C1 segment of cervical spinal cord (tissue), 14 donors: ENCODE measurements around the gene SOS1.
"Not testable (repeated sequence)": the region's sequence is repeated elsewhere in the genome, so short reads cannot be mapped to it uniquely, and the experiment has no call there.

Experiments
- DNase-seq, 14 donors: peaks; one replicate each; lab custom pipeline; 2025; lab: John Stamatoyannopoulos, UW

The SOS1 gene

GRCh38 chr2:39120771-39121522 lies at the start of gene SOS1:
TSS of gene SOS1 (minus strand) at chr2:39121051. CDS start at chr2:39120422, 629 bp downstream.
- DNase-seq = peak; percentile 42 to 92 (median 87)

GRCh38 chr2:39164089-39164488 lies 43.2 kb upstream of the SOS1 start:
- DNase-seq = no peak

- DNase-seq = no peak
These were observed 40.1 kb upstream of the SOS1 start for GRCh38 chr2:39160982-39161381.

GRCh38 chr2:39159283-39159682 lies 38.4 kb upstream of the SOS1 start:
- no peak for DNase-seq

- DNase-seq = no peak
These were observed 37.5 kb upstream of the SOS1 start for GRCh38 chr2:39158351-39158750.

GRCh38 chr2:39156846-39157245 lies 36.0 kb upstream of the SOS1 start:
- no peak for DNase-seq

GRCh38 chr2:39156107-39156506 lies 35.3 kb upstream of the SOS1 start:
- DNase-seq = no peak

GRCh38 chr2:39155573-39155972 lies 34.7 kb upstream of the SOS1 start:
- DNase-seq = not testable (repeated sequence)

- no peak for DNase-seq
These were observed 34.1 kb upstream of the SOS1 start for GRCh38 chr2:39154944-39155343.

GRCh38 chr2:39153312-39153711 lies 32.5 kb upstream of the SOS1 start:
- DNase-seq = no peak

- DNase-seq = no peak
These were observed 31.7 kb upstream of the SOS1 start for GRCh38 chr2:39152504-39152903.

GRCh38 chr2:39150890-39151497 lies 30.1 kb upstream of the SOS1 start:
- no peak for DNase-seq

- DNase-seq = no peak
These were observed 29.3 kb upstream of the SOS1 start for GRCh38 chr2:39150102-39150562.

- DNase-seq = no peak
These were observed 25.8 kb upstream of the SOS1 start for GRCh38 chr2:39146630-39147029.

GRCh38 chr2:39145906-39146421 lies 25.1 kb upstream of the SOS1 start:
- DNase-seq = no peak

- DNase-seq = no peak
These were observed 23.6 kb upstream of the SOS1 start for GRCh38 chr2:39144416-39144815.

- no peak for DNase-seq
These were observed 22.2 kb upstream of the SOS1 start for GRCh38 chr2:39142904-39143605.

- DNase-seq = peak in 1 of 14 donors; percentile 77
These were observed 20.8 kb upstream of the SOS1 start for GRCh38 chr2:39141334-39142271.

- not testable (repeated sequence) for DNase-seq
These were observed 20.1 kb upstream of the SOS1 start for GRCh38 chr2:39140948-39141333.

GRCh38 chr2:39140322-39140847 lies 19.5 kb upstream of the SOS1 start:
- no peak for DNase-seq
